Glutamatergic neuron (in vitro differentiated cells): Measurements from ENCODE around the gene SRPK2. TPM values are rescaled to one million over a fixed set of nuclear protein-coding genes. Genes with fewer than 3 reads are reported as not detected.

Experiments
- DNase-seq: peaks from one replicate; pipeline ENCODE4 v3.0.0; 2022
- H3K27ac Mint-ChIP-seq: one replicate; pipeline ENCODE4 v1.8.0; 2020; ENCODE audit warnings: mild to moderate bottlenecking, mixed read lengths, inconsistent platforms; ENCODE audit not compliant: unreplicated experiment
- H3K27me3 Mint-ChIP-seq: one replicate; pipeline ENCODE4 v1.8.0; 2020; ENCODE audit warnings: mild to moderate bottlenecking, moderate library complexity, mixed read lengths, inconsistent platforms; ENCODE audit not compliant: unreplicated experiment
- H3K36me3 Mint-ChIP-seq: one replicate; pipeline ENCODE4 v1.8.0; 2020; ENCODE audit warnings: mild to moderate bottlenecking, mixed read lengths, inconsistent platforms; ENCODE audit not compliant: unreplicated experiment
- H3K4me1 Mint-ChIP-seq: one replicate; pipeline ENCODE4 v1.8.0; 2020; ENCODE audit warnings: mild to moderate bottlenecking, low read depth, mixed read lengths, inconsistent platforms; ENCODE audit not compliant: unreplicated experiment
- H3K4me3 Mint-ChIP-seq: one replicate; pipeline ENCODE4 v1.8.0; 2020; ENCODE audit warnings: mild to moderate bottlenecking, mixed read lengths, inconsistent platforms; ENCODE audit not compliant: unreplicated experiment
- H3K9me3 Mint-ChIP-seq: one replicate; pipeline ENCODE4 v1.8.0; 2020; ENCODE audit warnings: mild to moderate bottlenecking, moderate library complexity, mixed read lengths, inconsistent platforms; ENCODE audit not compliant: unreplicated experiment
- total RNA-seq: library from RNA; stranded (reverse); fragmentation: NEBNext Ultra II Directional; extraction: Animal tissue kit (Norgen Biotek cat#: 25700); gene quantifications from one replicate; pipeline ENCODE4 v1.2.1, GENCODE V29; 2021; ENCODE audit not compliant: unreplicated experiment
- TF ChIP-seq, protein P1 (sequence below): fragments of 200-600 bp; sonication (generic); IDR thresholded peaks from one replicate; pipeline ENCODE4 v1.5.0; 2021; ENCODE audit not compliant: partially characterized antibody, unreplicated experiment

The SRPK2 gene
- total RNA-seq, 1 donor from 2014 or later = 131 TPM

DNA sequence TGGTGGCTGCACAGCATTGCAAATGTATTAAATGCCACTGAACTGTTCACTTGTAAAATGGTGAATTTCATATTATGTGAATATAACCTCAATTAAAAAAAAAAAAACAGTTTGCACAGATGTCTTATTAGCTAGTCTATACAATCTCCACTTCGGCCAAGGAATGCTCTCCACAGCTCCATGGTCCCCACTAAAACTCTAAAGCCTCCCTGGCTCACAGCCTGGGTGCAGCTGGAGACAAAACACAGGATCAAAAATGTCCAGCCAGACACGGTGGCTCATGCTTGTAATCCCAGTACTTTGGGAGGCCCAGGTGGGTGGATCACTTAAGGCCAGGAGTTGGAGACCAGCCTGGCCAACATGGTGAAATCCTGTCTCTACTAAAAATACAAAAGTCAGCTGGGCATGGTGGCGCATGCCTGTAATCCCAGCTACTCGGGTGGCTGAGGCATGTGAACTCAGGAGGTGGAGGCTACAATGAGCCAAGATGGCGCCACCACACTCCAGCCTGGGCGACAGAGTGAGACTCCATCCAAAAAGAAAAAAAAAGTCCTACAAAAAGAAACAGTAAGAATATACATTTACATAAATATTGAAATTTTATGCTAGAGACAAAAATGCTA, 66.0 kb downstream of the SRPK2 start:
- Mint-ChIP-seq H3K9me3 (no peaks in the 10 kb centered on the region), H3K27ac (no peak overlapping the region), H3K36me3 (no peaks in the 10 kb centered on the region), H3K4me3 (no peak overlapping the region), H3K4me1 (peaks cover 8% of the 10 kb centered on the region), H3K27me3 (no peaks in the 10 kb centered on the region)
- TF ChIP-seq, protein P1, sequence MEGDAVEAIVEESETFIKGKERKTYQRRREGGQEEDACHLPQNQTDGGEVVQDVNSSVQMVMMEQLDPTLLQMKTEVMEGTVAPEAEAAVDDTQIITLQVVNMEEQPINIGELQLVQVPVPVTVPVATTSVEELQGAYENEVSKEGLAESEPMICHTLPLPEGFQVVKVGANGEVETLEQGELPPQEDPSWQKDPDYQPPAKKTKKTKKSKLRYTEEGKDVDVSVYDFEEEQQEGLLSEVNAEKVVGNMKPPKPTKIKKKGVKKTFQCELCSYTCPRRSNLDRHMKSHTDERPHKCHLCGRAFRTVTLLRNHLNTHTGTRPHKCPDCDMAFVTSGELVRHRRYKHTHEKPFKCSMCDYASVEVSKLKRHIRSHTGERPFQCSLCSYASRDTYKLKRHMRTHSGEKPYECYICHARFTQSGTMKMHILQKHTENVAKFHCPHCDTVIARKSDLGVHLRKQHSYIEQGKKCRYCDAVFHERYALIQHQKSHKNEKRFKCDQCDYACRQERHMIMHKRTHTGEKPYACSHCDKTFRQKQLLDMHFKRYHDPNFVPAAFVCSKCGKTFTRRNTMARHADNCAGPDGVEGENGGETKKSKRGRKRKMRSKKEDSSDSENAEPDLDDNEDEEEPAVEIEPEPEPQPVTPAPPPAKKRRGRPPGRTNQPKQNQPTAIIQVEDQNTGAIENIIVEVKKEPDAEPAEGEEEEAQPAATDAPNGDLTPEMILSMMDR = no peak
- no peak for DNase-seq

DNA sequence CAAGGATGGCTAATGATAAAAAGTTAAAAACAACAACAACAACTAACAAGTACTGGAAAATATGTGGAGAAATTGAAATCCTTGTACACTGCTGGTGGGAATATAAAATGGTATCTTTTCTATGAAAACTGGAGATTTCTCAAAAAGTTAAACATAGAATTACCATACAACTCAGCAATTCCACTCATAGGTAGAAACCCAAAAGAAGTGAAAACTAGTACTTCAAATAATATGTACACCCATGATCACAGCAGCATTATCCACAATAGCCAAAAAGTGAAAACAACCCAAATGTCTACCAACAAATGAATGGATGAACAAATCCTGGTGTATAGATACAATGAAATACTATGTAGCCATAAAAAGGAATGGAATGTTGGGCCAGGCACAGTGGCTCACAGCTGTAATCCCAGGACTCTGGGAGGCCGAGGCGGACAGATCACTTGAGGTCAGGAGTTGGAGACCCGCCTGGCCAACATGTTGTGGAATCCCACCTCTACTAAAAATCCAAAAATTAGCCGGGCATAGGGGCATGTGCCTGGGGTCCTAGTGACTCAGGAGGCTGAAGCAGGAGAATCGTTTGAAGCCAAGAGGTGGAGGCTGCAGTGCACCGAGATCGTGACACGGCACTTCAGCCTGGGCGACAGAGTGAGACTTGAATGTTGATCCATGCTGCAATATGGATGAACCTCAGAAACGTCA, 66.8 kb downstream of the SRPK2 start:
- H3K36me3 Mint-ChIP-seq = no peaks in the 10 kb centered on the region

DNA sequence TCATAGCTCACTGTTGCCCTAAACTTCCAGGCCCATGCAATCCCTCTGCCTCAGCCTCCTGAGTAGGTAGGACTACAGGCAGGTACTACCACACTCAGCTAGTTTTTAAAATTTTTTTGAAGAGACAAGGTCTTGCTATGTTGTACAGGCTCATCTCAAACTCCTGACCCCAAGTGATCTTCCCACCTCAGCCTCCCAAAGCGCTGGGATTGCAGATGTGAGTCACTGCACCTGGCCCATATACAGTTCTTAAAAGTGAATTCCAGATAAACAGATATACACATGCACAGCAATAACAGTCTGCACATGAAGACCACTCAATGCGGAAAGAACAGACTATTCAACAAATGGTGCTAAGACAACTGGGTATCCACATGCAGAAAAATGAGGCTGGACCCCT, 67.8 kb downstream of the SRPK2 start:
- Mint-ChIP-seq H3K4me1 (no peaks in the 10 kb centered on the region), H3K9me3 (no peaks in the 10 kb centered on the region), H3K27me3 (no peaks in the 10 kb centered on the region), H3K27ac (no peak overlapping the region), H3K36me3 (no peaks in the 10 kb centered on the region), H3K4me3 (no peak overlapping the region)
- TF ChIP-seq, protein P1 = no peak
- DNase-seq = no peak

More for the DNA sequence above, 66.8 kb downstream of the SRPK2 start:
- Mint-ChIP-seq H3K9me3 (no peaks in the 10 kb centered on the region), H3K27ac (no peak overlapping the region), H3K4me1 (peaks cover 2% of the 10 kb centered on the region), H3K27me3 (no peaks in the 10 kb centered on the region), H3K4me3 (no peak overlapping the region)
- no peak for DNase-seq
- TF ChIP-seq, protein P1 = no peak

DNA sequence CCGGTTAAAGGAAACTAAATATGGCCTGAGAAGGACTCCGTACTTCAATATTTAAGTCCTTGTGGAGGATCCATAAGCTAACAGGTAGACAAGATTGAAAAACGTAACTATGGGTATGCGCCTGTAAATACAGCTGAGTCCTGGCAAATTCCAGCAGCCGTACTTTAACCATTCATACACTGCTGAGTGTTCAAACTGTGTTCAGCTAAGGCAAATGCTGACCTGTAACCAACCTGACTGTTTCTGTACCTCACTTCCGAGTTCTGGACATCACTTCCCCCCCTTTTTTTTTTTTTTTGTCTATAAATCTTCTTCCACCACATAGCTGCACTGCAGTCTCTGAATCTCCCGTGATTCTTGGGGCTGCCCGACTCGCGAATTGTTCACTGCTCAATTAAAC, 69.1 kb downstream of the SRPK2 start:
- no peaks in the 10 kb centered on the region for H3K27me3 Mint-ChIP-seq
- no peaks in the 10 kb centered on the region for H3K4me1 Mint-ChIP-seq
- H3K27ac Mint-ChIP-seq = no peak overlapping the region
- no peak overlapping the region for H3K4me3 Mint-ChIP-seq
- no peak for DNase-seq
- TF ChIP-seq, protein P1 = no peak
- H3K36me3 Mint-ChIP-seq = no peaks in the 10 kb centered on the region
- H3K9me3 Mint-ChIP-seq = no peaks in the 10 kb centered on the region

DNA sequence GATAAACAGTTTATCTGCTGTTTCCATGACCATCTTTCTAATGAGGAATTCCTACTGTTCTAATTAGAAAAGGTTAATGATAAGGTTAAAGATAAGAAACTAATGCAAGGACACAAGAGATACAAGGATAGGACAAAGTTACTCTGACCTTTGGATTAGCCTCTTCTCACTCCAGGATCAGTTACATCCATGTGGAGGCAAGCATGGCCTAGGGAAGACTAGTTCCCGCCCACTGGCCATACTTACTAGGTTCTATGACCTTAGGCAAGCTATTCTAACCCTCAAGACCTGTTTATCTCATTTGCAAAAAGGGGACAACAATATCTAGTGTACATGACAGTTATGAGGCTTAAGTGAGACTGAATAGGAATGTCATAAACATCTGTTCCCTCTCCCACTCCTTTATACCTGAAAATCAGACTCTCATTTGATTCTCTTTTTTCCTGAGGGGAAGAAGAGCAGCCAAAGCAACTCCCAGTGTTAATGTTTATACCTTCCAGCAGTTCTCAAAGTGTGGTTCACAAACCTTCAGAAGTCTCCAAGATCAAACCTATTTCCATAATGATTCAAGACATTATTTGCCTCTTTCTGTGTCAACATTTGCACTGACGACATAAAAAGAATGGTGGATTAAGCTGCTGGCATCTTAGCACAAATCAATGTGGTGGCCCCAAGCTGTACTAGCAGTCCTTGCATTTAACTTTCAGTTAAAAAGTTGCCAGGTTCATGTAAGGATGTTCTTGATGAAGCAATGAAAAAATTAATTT, 72.0 kb downstream of the SRPK2 start:
- no peaks in the 10 kb centered on the region for H3K9me3 Mint-ChIP-seq
- H3K36me3 Mint-ChIP-seq = no peaks in the 10 kb centered on the region
- H3K27ac Mint-ChIP-seq = no peak overlapping the region
- H3K4me3 Mint-ChIP-seq = no peak overlapping the region
- TF ChIP-seq, protein P1 = no peak
- no peaks in the 10 kb centered on the region for H3K27me3 Mint-ChIP-seq
- DNase-seq = no peak
- no peaks in the 10 kb centered on the region for H3K4me1 Mint-ChIP-seq
